Measurements from ENCODE around the gene ARAP3. TPM values are rescaled to one million over a fixed set of nuclear protein-coding genes. Genes with fewer than 3 reads are reported as not detected.
A peak's percentile ranks its signal among the peaks of the same experiment; 100 is the strongest.

Gene ARAP3
- total RNA-seq, 1 donor from 2014 or later: 24.2 TPM

DNA sequence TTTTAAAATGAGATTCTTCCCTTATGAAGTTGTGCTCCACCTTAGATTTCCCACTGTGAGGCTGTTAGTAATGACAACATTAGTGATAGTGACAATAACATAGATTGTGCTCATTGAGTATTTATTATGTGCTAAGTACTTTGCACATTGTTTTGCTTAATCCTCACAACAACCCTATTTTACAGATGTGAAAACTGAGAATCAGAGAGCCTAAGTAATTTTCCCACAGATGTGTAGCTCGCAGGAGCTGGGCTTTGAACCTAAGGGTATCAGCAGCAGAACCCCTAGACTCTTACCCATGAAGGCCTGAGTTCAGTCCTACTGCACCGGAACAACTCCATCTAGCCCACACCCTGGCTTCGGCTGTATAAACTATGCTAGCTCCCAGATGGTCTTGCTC, 15.6 kb upstream of the ARAP3 start:
- DNase-seq (ENCODE audit: low spot score): no peak

DNA sequence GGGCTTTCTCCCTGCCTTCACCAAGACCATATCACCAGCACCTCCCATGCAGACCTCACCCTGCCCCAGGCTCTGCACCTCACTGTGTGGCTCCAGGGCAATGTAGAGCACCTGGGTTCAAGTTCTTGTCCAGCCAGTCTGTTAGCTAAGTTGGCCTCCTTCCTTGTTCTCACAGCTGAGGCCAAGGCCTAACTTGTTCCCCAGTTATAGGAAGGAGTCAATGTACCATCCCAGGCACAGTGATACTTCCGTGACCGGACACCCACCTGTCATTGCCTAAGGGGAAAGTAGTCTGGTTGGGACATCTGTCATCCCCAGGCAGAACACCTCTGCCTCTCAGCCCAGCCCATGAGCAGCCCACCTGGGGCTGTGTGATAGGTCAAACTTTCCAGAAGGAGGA, 14.4 kb upstream of the ARAP3 start:
- DNase-seq (ENCODE audit: low spot score): no peak

DNA sequence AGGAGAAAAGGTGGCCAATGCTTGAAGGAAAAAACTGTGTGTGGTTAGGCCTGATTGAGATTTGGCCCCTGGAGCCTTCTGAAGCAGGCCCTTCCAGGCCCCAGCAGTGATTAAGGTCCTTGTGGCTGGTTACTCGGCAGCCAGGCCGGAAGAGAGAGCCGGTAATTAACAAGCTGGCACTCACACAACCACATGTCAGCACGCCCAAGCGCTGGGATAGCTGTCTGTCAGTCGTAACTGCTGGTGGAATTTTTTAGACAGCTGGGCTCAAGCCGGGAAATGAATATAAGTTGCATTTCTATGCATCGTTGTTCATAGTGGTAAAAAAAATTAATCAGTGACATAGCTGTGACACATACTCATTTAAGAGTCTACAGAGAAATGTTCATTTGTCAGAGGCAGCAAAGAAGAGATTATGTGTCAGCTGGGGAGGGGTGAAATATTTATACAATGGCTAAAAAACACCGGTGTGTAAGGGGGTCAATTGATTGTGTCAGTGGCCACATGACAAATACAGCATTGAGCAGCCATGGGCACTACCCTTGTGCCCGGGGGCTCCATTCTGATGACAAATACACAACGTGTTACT, 13.7 kb upstream of the ARAP3 start:
- no peak for DNase-seq (ENCODE audit: low spot score)

DNA sequence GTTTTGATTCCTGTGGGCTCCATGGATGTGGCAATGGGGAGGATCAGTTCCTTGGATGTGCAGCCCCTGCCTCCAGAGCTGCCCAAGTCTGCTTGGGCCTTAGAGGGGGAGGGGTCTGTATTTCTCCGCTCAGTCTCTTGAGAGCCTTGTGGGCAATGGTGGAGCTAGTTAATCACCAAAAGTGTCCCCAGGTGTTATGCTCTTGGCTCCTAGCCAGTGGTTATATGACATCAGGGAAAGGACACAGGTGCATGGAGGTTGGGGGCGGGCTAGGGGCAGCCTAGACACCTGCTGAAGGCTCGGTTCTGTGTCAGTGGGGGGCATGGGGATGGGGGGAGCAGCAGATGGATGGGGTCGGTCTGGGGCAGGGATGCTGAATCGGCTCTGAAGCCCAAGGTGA, 12.4 kb upstream of the ARAP3 start:
- no peak for DNase-seq (ENCODE audit: low spot score)

DNA sequence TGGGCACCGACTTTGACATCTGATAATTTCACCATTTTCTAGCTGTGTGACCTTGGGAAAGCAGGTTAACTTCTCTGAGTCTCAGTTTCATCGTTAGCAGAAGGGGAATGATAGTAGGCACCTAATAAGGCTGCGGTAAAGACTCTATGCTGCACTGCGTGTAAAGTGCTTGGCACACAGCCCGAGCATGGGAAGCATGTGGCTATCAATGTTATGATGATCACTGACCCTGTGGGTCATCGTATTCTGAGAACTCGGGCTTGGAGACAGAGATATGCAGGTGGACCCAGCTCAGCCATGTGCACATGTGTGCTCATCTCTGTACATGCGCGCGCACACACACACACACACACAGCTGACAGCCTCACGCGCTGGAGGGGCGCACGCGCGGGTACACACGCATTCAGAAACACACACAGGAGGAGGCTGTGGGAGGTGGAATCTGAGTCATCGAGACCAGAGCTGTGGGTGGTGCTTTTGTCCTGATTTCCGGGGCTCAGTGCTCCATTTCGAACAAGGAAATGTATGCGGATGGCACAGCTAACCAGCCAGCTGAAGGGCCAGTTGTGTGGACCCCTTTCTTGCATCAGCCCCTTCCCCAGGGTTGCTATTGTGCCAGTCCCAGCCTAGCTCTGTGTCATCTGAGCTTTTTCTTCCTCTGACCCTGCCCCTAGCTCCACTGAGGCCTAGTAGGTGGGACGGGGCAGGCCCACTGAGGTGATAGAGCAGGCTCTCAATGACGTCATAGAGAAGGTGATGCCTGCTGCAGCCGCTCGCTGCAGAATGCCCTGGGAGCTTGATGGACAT, 11.1 kb upstream of the ARAP3 start:
- peak; percentile 26 for DNase-seq (ENCODE audit: low spot score)

DNA sequence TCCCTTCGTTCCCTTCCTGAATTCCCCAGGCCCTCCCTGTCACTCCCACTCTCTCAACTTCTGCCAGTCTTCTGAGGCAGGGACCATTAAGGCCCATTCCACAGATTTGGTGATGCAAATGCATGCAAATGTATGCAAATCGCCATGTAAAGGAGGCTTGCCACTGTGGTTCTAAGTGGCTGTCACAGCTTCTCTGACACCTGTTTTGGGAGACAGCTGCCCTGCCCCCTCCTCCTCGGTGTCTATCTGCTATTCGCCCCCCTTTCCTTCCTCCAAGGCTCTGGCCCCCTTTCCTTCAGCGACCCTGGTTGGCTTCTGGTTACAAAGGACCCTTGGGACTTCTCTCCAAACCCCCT, 10.5 kb upstream of the ARAP3 start:
- DNase-seq (ENCODE audit: low spot score): no peak

DNA sequence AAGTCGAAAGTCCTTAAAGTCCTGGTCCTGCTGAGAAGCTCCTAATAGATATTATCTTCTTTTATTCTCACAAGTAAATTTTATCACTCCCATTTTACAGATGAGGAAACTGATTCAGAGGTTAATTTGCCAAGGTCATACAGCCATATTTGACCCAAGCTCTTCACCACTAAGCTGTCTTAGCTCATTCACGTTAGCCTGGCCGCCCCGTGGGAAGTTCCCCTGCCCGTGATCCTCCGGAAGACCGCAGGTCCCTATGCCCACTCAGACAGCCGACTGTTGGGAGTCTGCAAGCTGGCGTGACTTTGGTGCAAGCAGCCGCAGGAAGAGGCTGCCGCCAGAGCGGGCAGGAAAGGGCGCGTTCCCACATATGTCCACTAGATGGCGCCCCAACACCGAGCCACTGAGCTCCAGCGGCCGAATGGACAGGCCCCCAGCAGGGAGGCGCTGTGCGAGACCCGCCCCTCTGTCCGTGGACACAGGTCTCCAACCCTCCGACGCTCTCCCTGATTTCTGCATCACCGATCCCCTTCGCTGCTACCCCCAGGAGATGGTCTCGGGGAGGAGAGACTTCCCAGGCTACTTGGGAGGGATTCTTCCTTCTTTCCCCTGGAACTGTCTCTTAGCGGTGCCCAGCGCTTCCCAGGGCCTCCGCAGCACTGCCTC, 10.0 kb upstream of the ARAP3 start:
- DNase-seq (ENCODE audit: low spot score): peak; percentile 89

DNA sequence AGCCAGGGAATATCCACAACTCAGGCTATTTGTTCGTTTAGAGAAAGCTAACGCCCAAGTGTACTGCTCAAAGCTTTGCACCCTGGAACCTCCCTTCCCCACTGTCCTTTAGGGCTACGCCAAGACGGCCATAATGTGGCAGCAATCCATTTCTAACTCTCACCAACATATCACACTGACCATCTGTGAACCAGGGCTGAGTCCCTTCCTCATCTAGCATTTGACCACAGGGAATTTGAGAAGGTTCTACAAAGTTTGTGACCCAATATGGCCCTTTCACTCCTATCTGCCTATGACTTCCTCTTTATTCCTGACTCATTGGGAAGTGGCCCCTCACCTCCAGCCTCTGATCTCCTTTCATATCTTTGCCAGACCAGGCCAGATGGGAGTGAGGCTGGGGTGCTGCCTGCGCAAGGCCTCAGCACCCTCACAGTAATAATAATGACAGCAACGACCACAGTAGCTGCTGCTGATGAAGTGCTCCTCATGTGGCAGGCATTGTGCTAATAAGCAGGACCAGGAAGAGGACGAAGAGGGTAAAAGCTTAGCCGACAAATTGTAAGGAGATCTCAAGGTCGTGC, 9.3 kb upstream of the ARAP3 start:
- DNase-seq (ENCODE audit: low spot score): no peak

DNA sequence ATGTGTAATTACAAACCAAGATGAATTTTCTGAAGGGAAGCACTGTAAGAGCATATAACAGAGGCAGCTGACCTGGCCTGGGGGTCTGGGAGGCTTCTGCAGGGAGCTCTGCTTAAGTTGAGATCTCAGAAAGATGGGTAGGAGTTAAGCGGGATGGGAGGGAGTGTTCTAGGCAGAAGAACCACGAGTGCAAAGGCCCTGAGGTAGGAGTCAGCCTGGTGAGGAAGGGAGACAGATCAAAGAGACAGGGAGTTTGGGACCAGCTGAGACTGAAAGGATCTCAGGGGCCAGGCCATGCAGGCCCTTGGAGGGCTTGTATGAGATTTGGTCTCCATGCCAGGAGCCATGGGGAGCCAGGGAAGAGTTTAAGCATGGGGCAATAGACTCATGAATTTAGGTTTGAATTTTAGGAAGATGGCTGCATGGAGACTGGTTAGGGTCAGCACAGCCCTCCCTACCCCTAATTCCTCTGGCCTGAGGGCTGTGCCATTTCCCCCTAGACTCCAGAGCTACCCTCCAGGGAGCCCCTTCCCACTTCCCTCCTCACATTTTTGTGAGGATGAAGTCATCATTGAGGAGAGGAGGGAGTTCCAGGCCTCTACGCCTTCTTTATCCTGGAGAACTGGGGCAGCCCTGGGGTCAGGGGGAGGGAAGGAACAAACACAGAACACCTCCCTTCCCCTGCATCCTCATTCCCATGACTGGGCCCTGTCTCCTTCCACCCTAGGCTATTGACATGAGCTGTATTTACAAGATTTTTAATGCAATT, 4.8 kb upstream of the ARAP3 start:
- DNase-seq (ENCODE audit: low spot score): no peak

DNA sequence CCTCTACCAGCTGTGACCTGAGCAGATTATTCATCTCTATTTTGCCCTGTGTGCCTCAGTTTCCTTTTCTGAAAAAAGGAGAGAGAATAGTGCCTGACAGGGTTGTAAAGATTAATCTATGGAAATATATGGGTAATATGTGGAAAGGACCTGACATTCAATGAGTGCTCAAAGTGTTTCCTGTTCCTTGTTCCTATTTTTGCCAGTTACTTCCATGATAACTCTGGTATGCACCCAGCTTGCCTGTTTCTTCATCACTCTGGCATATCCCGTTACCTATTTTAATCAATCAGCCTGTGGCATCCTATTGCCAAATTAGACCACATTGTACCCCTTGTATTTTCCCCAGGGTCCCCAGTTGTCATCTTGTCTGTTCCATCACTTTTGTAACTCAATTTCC, 3.6 kb upstream of the ARAP3 start:
- DNase-seq (ENCODE audit: low spot score): no peak

DNA sequence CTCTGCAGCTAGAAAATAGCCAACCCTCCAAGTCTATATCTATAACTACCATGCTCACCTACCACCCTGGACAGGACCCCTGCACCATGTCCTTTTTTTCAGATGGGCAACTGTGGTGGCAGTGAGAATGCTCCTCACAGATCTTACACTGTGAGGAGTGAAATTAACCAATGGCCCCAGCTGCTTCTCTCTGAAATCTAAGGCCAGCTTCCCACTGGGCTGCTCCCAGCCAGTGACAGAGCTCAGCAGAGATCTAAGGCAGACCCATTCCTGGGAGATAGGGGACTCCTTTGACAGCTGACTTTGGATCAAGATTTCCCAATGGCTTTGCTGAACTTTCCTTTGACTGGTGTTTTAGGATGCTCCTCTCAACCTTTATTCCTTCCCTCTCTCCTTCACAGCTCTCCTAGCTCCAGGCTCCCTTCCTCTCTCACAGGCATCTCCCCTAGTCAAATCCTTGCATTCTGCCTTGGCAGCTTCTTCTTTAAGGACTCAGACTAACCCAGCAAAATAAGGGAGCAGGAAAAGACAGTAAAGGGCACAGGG, 1.6 kb upstream of the ARAP3 start:
- no peak for DNase-seq (ENCODE audit: low spot score)

DNA sequence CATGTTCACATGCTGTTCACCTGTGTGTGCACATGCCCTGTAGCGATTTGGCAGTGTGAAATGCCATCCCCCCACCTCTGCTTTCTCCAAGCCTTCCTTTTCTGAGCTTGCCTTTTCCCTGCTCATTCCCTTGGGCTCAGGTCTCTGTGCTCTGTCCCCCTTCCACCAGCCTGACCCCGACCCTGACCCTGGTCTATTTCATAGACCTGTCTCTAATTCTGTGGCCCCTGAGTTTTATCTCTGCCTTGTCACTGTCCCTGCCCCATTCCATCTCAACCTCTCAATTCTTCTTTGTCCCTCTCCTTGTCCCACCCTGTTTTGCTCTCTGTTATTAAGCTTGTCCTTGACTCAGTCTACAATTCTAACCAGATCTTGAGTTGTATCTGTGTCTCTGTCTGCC, 735 bp downstream of the ARAP3 start:
- DNase-seq (ENCODE audit: low spot score): no peak

DNA sequence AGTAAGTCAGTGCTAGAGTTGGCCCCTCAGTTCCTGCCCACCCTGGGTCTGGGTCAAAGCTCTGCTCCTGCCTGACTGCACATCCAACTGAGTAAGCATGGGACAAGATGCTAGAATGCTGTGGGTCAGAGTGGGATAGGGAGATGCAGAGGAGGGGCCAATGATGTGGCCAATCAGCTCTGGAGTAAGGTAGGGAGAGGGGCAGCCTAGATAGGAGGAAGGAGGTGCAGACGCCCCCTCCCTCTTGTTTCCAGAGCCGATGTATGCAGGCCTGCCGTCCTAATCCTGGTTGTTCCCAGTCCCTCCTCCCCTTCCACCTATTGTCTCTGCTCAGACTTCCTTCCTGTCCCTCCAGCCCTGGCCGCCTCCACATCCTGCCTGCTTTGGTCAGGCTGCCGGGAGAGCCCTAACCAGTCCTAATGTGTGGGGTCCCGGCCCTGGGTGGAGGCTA, 1.3 kb downstream of the ARAP3 start:
- DNase-seq (ENCODE audit: low spot score): peak; percentile 22

DNA sequence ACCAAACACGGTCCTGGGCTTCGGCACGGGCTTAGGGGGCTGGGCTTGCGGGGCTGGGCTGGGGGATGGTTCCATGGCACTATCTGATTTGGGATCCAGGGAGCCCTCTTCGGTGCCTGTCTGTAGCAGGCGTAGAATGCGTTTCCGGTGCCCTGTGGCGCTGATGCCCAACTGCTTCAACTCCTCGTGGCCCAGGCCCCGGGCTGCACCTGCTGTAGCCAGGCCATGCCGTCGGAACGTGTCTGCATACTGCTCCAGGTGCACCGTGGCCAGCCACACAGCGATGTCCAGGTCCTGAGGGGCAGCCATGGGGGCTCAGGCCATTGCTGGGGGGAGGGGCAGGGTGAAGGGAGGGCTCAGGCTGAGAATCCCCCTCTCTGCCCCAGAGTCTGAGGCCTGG, 1.9 kb downstream of the ARAP3 start:
- no peak for DNase-seq (ENCODE audit: low spot score)

DNA sequence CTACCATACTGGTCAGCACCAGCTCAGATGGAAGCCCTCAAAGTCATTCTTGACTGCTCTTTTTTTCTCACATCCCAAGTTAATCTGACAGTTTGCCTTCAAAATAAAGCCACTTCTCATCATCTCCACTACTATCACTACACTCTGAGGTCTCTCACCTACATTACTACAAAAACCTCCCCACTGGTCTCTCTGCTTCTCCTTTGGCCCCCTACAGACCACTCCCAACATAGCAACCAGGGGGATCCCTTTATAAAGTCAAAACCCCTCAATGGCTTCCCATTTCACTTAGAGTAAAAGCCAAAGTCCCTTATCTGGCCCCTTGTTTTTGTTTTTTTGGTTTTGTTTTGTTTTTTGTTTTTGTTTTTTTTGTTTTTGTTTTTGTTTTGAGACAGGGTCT, 4.6 kb downstream of the ARAP3 start:
- no peak for DNase-seq (ENCODE audit: low spot score)

DNA sequence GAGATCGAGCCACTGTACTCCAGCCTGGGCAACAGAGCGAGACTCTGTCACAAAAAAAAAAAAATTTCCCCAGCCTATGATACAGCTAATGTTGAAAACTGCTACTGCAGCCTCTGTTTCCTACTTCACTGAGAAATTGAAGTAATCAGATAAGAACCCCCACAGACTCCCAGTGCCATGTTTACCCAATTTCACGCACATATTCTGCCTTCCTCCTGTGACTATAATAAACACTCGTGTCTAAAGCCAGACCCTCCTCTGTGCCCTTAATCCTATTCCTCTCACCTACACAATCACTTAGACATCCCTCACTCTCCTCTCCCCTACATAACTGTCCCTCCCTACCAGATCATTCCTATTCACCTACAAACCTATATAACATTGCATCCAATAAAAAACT, 6.4 kb downstream of the ARAP3 start:
- DNase-seq (ENCODE audit: low spot score): no peak

DNA sequence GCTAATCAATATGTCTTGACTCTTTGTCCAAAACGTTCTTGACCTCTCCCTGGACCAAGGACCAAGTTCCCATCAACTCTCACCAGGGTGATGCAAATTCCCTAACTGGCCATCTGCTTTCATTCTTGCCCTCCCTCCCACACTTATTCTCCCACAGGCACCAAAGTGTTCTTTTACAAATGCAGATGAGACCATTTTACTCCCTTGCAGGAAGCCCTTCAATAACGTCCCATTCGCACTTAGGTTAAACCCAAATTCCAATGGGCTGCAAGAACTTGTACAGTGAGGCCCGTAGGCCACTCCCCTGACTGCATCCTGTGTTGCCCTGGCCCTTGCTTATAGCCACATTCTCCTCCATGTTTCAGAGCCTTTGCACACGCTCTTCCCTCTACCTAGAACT, 7.3 kb downstream of the ARAP3 start:
- no peak for DNase-seq (ENCODE audit: low spot score)

DNA sequence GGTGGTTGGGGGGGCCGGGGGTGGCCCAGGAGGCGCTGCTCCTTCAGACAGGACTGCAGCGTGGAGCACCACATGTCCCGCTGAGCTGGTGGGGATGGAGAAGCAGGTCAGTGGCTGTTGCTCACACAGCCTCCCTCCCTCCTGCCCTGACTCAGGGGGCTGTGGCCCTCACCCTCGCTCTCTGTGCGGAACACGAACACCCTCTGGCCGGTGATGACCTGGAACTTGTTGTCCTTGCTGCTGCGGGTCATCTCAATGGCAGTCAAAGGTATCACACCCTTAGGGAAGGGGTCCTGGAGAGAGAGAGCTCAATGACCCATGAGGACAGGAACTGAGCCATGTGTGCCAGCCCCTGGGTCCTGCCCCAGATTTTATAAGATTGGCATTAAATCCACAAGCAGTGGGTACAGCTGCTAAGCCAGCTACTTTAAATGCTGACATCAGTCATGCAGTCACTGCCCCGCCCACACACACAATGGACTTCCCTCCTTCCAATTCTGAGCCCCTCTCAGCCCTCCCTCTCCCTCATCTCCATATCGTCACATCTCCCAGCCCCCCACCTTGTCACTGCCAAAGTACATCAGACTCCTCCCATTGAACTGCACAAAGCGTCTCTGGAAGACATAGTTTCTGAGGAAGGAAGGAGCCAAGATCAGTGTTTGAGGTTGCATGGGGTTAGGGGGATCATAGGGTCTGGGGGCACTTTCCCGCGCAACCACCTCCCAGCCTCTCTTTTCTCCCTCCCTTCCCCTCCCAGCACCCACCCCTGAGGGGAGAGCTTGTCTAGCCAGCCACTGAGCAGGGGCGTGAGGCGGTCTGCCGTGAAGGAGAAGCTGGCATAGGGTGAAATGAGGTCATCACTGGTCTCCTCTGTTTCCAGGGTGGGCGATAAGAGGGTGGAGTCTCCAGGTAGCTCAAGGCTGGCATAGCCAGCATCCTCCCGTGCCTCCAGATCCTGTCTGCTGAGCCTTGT, 8.9 kb downstream of the ARAP3 start:
- no peak for DNase-seq (ENCODE audit: low spot score)

DNA sequence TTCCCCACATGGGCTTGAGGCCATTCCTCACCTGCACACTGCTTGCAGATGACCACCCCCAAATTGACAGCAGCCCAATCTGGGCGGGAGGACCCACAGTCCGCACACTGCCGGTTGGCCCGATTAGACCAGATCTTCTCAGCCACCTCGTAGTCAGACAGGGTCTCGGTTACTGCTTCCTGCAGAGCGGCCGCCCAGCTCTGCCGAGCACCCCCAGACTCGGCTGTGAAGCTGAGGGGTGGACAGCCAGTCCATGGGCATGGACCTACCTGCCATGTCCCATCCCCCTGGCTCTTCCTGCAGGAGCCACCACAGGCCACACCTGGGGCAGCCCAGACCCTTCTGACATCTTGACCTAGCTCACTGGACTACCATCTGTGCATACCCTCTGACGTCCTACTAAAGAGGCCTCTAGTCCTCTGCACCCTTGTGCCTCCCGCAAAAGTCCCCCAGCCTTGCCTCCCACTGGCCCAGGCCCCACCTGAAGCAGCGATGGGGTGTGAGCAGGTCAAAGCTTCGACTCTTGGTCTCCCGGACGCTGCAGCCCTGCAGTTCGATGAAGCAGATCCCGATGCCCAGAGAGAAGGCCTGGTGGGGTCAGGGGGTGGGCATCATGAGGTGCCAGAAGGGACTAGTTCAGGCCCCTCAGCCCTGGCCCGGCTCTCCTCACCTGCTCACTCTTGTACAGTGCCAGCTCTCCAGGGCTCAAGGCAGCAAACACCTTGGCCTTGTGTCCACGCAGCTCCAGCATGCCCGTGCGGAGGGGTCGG, 9.8 kb downstream of the ARAP3 start:
- DNase-seq (ENCODE audit: low spot score): no peak

DNA sequence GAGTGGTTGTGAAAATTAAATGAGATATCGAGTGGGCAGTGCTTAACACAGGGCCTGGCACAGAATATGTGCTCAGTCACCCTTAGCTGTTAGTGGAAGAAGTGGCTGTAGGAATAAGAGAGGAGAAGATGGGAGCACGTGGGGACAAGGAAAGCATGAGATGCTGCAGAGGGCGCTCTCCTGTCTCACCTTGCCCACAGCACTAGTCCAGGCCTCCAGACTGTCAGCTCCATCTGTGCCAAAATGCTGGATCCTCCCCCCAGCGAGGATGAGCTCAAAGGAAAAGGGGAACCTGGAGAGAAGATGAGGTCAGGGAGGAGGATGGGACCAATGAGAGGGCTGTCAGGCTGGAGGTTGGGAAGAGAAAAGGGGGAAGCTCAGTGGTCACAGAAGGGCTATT, 12.5 kb downstream of the ARAP3 start:
- no peak for DNase-seq (ENCODE audit: low spot score)
